Thymus (tissue), 11 donors: ENCODE measurements around the gene CNNM3. TPM values are rescaled to one million over a fixed set of nuclear protein-coding genes. Genes with fewer than 3 reads are reported as not detected.
"Not testable (repeated sequence)": the region's sequence is repeated elsewhere in the genome, so short reads cannot be mapped to it uniquely, and the experiment has no call there.

Source experiments
- DNase-seq, 9 donors: peaks; one replicate each; pipeline ENCODE4 v3.0.0-alpha.2; 2013; ENCODE audit warnings: low spot score in 9 of 9, low read depth in 6 of 9, missing footprints in 1 of 9
- H3K27ac ChIP-seq, 2 donors: one replicate each; pipeline ENCODE4 v1.5.1; 2013; ENCODE audit warnings: control low read depth in 1 of 2, low read depth in 1 of 2, low read length in 1 of 2, mild to moderate bottlenecking in 1 of 2, moderate library complexity in 1 of 2
- H3K27me3 ChIP-seq, 2 donors: one replicate each; pipeline ENCODE4 v1.5.1; 2013; ENCODE audit warnings: low read length in 1 of 2; ENCODE audit not compliant: control insufficient read depth in 2 of 2, insufficient read depth in 1 of 2
- H3K36me3 ChIP-seq, 2 donors: one replicate each; pipeline ENCODE4 v1.5.1; 2013; ENCODE audit warnings: low read length in 1 of 2, mild to moderate bottlenecking in 1 of 2, moderate library complexity in 1 of 2; ENCODE audit not compliant: control insufficient read depth in 2 of 2, insufficient read depth in 2 of 2
- H3K4me1 ChIP-seq, 2 donors: one replicate each; pipeline ENCODE4 v1.5.1; 2013; ENCODE audit warnings: low read length in 2 of 2; ENCODE audit not compliant: control insufficient read depth in 2 of 2, insufficient read depth in 2 of 2
- H3K4me3 ChIP-seq, 2 donors: one replicate each; pipeline ENCODE4 v1.5.1; 2013; ENCODE audit warnings: low read length in 2 of 2, control low read depth in 1 of 2, mild to moderate bottlenecking in 1 of 2
- H3K9me3 ChIP-seq, 2 donors: one replicate each; pipeline ENCODE4 v1.5.1; 2013; ENCODE audit warnings: low read length in 1 of 2, mild to moderate bottlenecking in 1 of 2; ENCODE audit not compliant: control insufficient read depth in 2 of 2, insufficient read depth in 1 of 2
- WGBS: extraction: QIAGEN DNeasy Blood & Tissue Kit; methylation state at CpG from one replicate; pipeline ENCODE4 v1.1.7; 2013; 5-methylcytosine and 5-hydroxymethylcytosine counted together
- polyA plus RNA-seq: library from polyadenylated mRNA; stranded (reverse); fragments of 200-250 nt; gene quantifications from one replicate; pipeline ENCODE4 v1.2.3, GENCODE V29; 2013
- total RNA-seq: library from RNA; stranded (reverse); fragments of 120-200 nt; gene quantifications from one replicate; pipeline ENCODE4 v1.2.4, GENCODE V29; 2013
- donor health status: healthy.

The CNNM3 gene
- total and polyA plus RNA-seq, 2 donors = 5.3 to 7.3 TPM

DNA sequence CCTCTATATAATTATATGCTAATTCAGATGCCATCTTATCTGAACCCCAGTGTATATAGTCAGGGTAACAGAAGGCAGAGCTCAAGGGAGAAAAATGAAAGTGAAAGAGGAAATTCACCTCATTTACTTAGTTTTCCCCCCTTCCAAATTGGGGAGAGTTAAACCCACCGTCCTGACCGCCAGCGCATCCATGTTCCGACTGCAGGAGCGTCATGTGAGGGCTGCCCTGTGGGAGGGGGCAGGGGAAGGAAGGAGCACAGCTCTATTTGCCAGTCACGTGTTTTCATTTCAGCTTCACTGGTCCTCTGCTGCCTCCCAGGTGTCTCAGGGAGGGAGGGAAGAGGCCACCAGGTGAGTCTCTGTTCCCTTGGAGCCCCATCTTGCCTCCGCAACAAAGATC, 42.1 kb upstream of the CNNM3 start:
- peaks cover 0 to 14% of the 10 kb centered on the region in 2 donors for H3K4me1 ChIP-seq
- H3K27ac ChIP-seq = peak overlapping the region in 1 of 2 donors; percentile 62
- no peaks in the 10 kb centered on the region for H3K36me3 ChIP-seq
- 15% methylated on average over 7 of the region's 7 CpGs for WGBS
- peaks cover 0 to 3% of the 10 kb centered on the region in 2 donors for H3K9me3 ChIP-seq
- DNase-seq = peak in 3 of 9 donors; percentile 40 to 67 (median 45)
- H3K27me3 ChIP-seq = no peaks in the 10 kb centered on the region
- peak overlapping the region; percentile 18 to 43 for H3K4me3 ChIP-seq

DNA sequence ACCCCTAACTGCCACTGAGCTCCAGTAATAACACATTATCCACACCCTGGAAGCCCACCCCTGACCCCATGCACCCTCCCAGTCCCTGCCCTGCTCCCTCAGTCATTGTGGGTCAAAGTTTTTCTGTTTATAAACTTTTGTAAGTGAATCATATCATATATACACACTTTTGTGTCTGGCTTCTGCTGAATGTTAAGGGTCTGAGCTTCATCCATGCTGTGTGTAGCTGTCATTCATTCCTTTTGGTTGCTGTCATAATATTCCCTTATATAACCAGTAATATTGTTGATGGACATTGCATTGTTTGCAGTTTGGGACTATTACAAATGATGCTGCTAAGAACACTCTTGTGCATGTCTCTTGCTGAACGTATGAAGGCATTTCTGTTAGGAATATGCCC, 40.9 kb upstream of the CNNM3 start:
- no peaks in the 10 kb centered on the region for H3K36me3 ChIP-seq
- peaks cover 0 to 14% of the 10 kb centered on the region in 2 donors for H3K4me1 ChIP-seq
- H3K27ac ChIP-seq = no peak overlapping the region
- no peak overlapping the region for H3K4me3 ChIP-seq
- no peak for DNase-seq
- WGBS = 48% methylated on average over 1 of the region's 1 CpG
- no peaks in the 10 kb centered on the region for H3K27me3 ChIP-seq
- peaks cover 0 to 3% of the 10 kb centered on the region in 2 donors for H3K9me3 ChIP-seq

DNA sequence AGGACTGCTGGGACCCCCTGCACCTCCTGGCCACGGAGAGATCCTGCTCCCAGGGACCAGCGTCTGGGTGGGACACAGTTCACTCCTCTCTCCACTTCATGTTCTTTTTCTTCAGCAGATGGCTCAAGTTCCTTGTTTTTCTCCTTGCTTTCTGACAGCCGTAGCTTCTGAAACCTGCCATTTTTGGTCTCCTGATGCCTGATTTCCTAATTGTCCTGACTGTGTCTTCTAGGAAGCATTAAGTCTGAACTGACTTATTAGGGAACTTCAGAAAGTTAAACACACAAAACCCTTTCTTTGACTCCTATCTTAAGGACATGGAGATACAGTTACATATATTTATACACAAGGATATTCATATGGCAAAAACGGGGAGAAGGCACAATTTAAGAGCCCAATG, 32.7 kb upstream of the CNNM3 start:
- Histone ChIP-seq H3K36me3 (no peaks in the 10 kb centered on the region), H3K27ac (no peak overlapping the region), H3K9me3 (no peaks in the 10 kb centered on the region), H3K27me3 (no peaks in the 10 kb centered on the region), H3K4me1 (no peaks in the 10 kb centered on the region), H3K4me3 (no peak overlapping the region)
- no peak for DNase-seq
- 96% methylated on average over 4 of the region's 4 CpGs for WGBS

DNA sequence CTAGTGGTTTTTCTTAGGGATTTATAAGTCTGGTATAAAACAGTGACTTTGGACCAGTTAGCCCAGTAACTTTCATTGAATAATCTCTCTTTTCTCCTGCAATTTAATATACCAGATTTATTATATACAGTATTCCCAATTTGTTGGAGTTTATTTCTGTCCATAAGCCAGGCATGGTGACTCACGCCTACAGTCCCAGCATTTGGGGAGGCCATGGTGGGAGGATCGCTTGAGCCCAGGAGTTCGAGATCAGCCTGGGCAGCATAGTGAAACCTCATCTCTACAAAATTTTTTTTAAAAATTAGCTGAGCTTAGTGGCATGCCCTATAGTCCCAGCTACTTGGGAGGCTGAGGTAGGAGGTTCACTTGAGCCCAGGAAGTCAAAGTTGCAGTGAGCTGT, 28.7 kb upstream of the CNNM3 start:
- H3K27ac ChIP-seq = no peak overlapping the region

DNA sequence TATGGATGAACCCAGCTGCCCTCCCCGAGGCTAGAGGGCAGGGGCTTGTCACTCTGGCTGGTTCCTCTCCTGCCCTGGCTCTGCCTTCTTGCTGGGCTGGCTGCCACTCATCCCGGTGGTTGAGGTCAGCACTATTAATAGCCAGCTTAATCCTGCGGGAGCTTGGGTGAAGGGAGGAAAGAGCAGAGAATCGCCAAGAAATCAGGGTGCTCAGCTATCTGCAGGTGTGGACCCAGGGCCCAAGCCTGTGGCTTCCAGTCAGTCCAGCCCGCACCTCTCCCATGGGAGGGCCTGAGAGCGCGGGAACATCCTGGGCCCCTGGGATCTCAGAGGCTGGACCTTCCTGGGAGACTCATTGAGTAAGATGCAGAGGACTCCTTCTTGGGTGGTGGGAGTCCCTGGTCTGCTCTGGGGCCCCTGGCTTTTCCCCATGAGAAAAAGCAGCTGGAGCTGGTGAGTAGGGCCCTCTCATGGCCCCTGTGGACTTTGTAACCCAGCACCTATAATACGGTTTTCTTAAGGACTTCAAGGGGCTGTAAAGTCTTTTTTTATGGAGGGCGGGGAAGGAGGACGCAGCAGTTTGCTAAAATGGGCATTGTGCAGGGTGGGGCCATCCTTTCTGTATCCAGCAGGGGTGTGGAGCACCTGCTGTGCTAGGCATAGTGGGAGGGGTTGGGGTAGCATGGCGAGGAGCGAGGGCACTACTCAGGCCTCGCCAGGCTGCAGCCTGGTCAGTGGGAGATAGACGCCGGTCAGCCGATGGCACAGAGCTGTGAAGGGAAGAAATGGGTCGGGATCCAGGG, 27.4 kb upstream of the CNNM3 start:
- Histone ChIP-seq H3K9me3 (no peaks in the 10 kb centered on the region), H3K4me1 (no peaks in the 10 kb centered on the region), H3K36me3 (no peaks in the 10 kb centered on the region), H3K27ac (no peak overlapping the region), H3K4me3 (no peak overlapping the region), H3K27me3 (no peaks in the 10 kb centered on the region)
- 94% methylated on average over 17 of the region's 17 CpGs for WGBS
- no peak for DNase-seq

More for the DNA sequence above, 28.7 kb upstream of the CNNM3 start:
- H3K9me3 ChIP-seq = no peaks in the 10 kb centered on the region
- no peak for DNase-seq
- no peaks in the 10 kb centered on the region for H3K27me3 ChIP-seq
- no peaks in the 10 kb centered on the region for H3K36me3 ChIP-seq
- H3K4me3 ChIP-seq = no peak overlapping the region
- WGBS = 97% methylated on average over 3 of the region's 3 CpGs
- no peaks in the 10 kb centered on the region for H3K4me1 ChIP-seq

DNA sequence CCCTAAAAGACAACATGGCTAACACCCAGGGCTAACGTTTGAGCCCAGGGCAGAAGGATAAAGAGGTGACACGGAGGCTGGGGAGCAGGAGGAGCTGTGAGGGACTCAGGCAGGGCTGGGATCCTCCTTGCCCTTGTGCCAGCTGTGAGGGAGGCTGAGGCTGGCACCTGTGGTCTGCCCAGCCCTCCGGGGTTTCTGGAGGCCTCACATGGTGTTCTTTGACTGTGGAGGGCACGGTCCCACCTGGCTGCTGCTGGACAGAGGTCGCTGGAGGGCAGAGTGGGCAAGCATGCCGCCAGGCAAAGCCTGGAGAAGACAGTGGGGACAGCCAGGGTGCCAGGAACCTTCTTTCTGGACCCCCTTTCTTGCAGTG, 26.8 kb upstream of the CNNM3 start:
- WGBS = 94% methylated on average over 6 of the region's 6 CpGs
- DNase-seq = no peak
- no peak overlapping the region for H3K27ac ChIP-seq

DNA sequence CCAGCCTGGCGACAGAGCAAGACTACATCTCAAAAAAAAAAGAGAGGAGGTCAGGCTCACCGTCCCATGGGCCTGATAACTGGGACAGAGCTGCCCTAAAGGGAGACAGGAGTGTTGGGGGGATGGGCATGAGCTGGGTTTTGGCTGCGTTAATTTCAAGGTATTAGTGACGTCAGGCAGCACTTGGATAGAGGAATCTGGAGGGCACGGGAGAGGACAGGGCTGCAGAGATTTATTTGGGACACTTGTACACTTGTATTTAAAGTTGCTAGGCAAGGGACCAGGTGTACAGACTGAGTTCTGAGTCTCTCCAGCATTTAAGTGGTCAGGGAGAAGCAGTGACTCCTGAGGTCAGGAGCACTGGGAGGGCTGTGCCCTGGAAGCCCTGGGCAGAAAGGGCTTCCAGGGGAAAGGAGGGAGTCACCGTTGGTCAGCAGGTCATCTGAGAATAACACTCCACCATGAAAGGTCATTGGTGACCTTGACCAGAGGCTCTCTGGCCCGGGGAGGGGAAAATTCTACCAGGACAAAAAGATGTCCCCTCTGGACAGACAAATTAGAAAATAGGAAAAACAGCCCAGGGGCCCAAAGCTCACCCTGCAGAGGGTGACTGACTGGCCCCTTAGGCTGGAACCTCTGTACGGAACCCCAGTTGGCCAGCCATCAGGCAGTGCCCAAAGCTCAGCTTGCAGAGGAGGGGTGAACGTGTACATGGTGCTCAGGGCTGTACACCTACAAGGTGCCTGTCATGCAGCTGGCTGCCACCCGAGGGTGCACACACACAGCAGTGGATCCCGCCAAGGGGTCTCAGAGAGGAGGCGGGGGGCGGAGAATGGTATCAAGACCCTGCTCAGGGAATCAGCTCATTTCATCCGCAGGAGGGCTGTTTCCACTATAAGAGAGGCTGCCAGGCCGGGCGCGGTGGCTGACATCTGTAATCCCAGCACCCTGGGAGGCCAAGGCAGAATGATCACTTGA, 23.0 kb upstream of the CNNM3 start:
- Histone ChIP-seq H3K27ac (no peak overlapping the region), H3K4me3 (no peak overlapping the region), H3K27me3 (no peaks in the 10 kb centered on the region), H3K4me1 (no peaks in the 10 kb centered on the region), H3K9me3 (no peaks in the 10 kb centered on the region), H3K36me3 (peaks cover 0 to 4% of the 10 kb centered on the region in 2 donors)
- 96% methylated on average over 17 of the region's 17 CpGs for WGBS
- DNase-seq = no peak

More for the DNA sequence above, 26.8 kb upstream of the CNNM3 start:
- Histone ChIP-seq H3K9me3 (no peaks in the 10 kb centered on the region), H3K4me3 (no peak overlapping the region), H3K27me3 (no peaks in the 10 kb centered on the region), H3K4me1 (no peaks in the 10 kb centered on the region), H3K36me3 (no peaks in the 10 kb centered on the region)

DNA sequence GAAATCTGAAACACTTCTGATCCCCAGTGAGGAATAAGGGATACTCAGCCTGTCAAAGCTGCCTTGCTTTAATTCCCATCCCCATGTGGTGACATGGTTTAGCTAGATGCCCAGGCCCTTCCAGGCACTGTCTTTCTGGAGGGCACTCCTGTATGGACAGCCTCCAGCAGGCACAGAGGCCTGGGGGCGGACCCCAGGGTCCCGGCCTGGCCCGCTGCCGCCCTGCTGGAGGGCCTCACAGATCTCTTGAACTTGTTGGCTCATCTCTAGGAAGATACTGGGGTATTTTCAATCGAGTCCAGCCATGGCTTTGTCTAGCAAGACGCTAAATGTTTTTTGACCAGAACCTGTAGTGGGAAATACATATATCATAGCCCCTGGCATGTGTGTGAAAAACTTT, 21.0 kb upstream of the CNNM3 start:
- Histone ChIP-seq H3K27me3 (no peaks in the 10 kb centered on the region), H3K4me3 (no peak overlapping the region), H3K4me1 (peaks cover 0 to 3% of the 10 kb centered on the region in 2 donors), H3K36me3 (peaks cover 0 to 17% of the 10 kb centered on the region in 2 donors), H3K9me3 (no peaks in the 10 kb centered on the region), H3K27ac (no peak overlapping the region)
- no peak for DNase-seq
- 99% methylated on average over 6 of the region's 6 CpGs for WGBS

DNA sequence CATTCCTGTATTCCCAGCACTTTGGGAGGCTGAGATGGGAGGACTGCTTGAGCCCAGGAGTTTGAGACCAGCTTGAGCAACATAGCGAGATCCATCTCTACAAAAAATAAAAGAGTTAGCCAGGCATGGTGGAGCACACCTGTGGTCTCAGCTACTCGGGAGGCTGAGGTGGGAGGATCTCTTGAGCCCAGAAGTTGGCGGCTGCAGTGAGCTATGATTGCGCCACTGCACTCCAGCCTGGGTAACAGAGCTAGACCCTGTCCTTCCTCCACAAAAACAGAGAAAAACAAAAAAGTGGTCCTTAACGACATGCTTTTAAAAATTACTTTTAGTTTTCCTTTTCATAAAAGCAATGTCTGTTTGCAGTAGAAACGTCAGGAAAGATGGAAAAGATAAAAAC, 19.6 kb upstream of the CNNM3 start:
- H3K27me3 ChIP-seq, H3K9me3 ChIP-seq, DNase-seq, H3K27ac ChIP-seq, H3K4me3 ChIP-seq: not testable (repeated sequence)
- peaks cover 4 to 16% of the 10 kb centered on the region in 2 donors for H3K4me1 ChIP-seq
- H3K36me3 ChIP-seq = peaks cover 0 to 23% of the 10 kb centered on the region in 2 donors
- WGBS = 96% methylated on average over 6 of the region's 6 CpGs
